HepG2 (cell line): Measurements from ENCODE around the gene SYNE1. TPM values are rescaled to one million over a fixed set of nuclear protein-coding genes. Genes with fewer than 3 reads are reported as not detected.

ENCODE experiments used
- ATAC-seq: fragments of 200-7000 bp; cut with Tn5 transposase; 3 replicates; pipeline ENCODE4 v1.9.1; 2020; ENCODE audit warnings: mild to moderate bottlenecking, moderate library complexity
- BruUV-seq: library from RNA; stranded (reverse); fragments of 400-500 nt; replicated peaks from 2 replicates; lab custom pipeline; 2021; lab: Mats Ljungman, UMichigan
- CTCF ChIA-PET: fragments of 300-600 bp; formaldehyde crosslinking; extraction: SDS; loops from one replicate; lab custom pipeline; 2021; ENCODE audit warnings: low total read pairs, inconsistent platforms, low intra/inter-chr PET ratio; lab: Yijun Ruan, JAX
- POLR2A ChIA-PET: fragments of 350-600 bp; sonication (Branson Sonifier 250); formaldehyde crosslinking; loops from one replicate; lab custom pipeline; 2020; ENCODE audit warnings: antibody characterized with exemption, inconsistent platforms; lab: Yijun Ruan, JAX
- DNase-seq: peaks from one replicate; pipeline ENCODE4 v3.0.0-alpha.2; 2015; ENCODE audit warnings: low spot score
- FAIRE-seq: peaks from 3 replicates; lab custom pipeline; 2011; peaks lifted over from hg19 to GRCh38; lab: Jason Lieb, UNC
- H2AFZ ChIP-seq: one replicate; pipeline ENCODE4 v1.6.1; 2011; ENCODE audit warnings: low read length, inconsistent platforms
- H3K27ac ChIP-seq: fragments of 300-600 bp; 3 replicates; pipeline ENCODE4 v1.8.0; 2011; ENCODE audit warnings: mixed run types, mild to moderate bottlenecking, mixed read lengths, low read length, inconsistent platforms; ENCODE audit not compliant: insufficient read depth; ENCODE audit errors: extremely low read length
- H3K27me3 ChIP-seq, 2 experiments: fragments of 200-600 bp in 1 of 2; 2 replicates in 1 of 2; 3 replicates in 1 of 2; pipeline versions ENCODE4 v1.6.0 to v1.8.0; 2011; ENCODE audit warnings: low read length in 2 of 2, mild to moderate bottlenecking in 2 of 2, moderate library complexity in 2 of 2, inconsistent platforms in 1 of 2; ENCODE audit not compliant: insufficient read depth in 2 of 2, control insufficient read depth in 1 of 2
- H3K36me3 ChIP-seq, 2 experiments: fragments of 200-600 bp in 1 of 2; replicated peaks in 1 of 2; 2 replicates in 1 of 2; 3 replicates in 1 of 2; pipeline versions ENCODE4 v1.5.1 to v1.8.0; 2011; ENCODE audit warnings: low read length in 2 of 2, inconsistent platforms in 1 of 2; ENCODE audit not compliant: insufficient read depth in 2 of 2, control insufficient read depth in 1 of 2
- H3K4me1 ChIP-seq: 2 replicates; pipeline ENCODE4 v1.5.1; 2012; ENCODE audit warnings: low read length, inconsistent platforms; ENCODE audit not compliant: insufficient read depth
- H3K4me2 ChIP-seq: 2 replicates; pipeline ENCODE4 v1.6.0; 2011; ENCODE audit warnings: low read depth, low read length, inconsistent platforms
- H3K4me3 ChIP-seq, 3 experiments: fragments of 200-600 bp in 1 of 3; sonication (generic), shearing (Covaris generic) in 1 of 3; replicated peaks in 1 of 3; 2 replicates each; pipeline ENCODE4 v1.5.1; 2011 to 2016; ENCODE audit warnings: low read length in 3 of 3, inconsistent platforms in 2 of 3, low read depth in 2 of 3, mild to moderate bottlenecking in 2 of 3, control low read depth in 1 of 3, mixed read lengths in 1 of 3; ENCODE audit not compliant: insufficient read depth in 1 of 3
- H3K79me2 ChIP-seq: one replicate; pipeline ENCODE4 v1.6.1; 2011; ENCODE audit warnings: low read length, inconsistent platforms; ENCODE audit not compliant: insufficient read depth
- H3K9ac ChIP-seq: 2 replicates; pipeline ENCODE4 v1.6.0; 2011; ENCODE audit warnings: mild to moderate bottlenecking, low read depth, low read length, inconsistent platforms; ENCODE audit not compliant: insufficient read depth
- H3K9me3 ChIP-seq: 2 replicates; pipeline ENCODE4 v1.5.1; 2012; ENCODE audit warnings: mild to moderate bottlenecking, low read length
- H4K20me1 ChIP-seq: 2 replicates; pipeline ENCODE4 v1.6.0; 2011; ENCODE audit warnings: inconsistent platforms, mild to moderate bottlenecking, low read length, moderate library complexity; ENCODE audit not compliant: insufficient read depth
- CBFB ChIP-seq: sonication (generic); formaldehyde crosslinking; IDR thresholded peaks from 2 replicates; pipeline ENCODE4 v1.4.0; 2020; ENCODE audit warnings: missing genetic modification reagents
- DDIT3 ChIP-seq: sonication (generic); formaldehyde crosslinking; IDR thresholded peaks from 2 replicates; pipeline ENCODE4 v1.4.0; 2020; ENCODE audit warnings: mild to moderate bottlenecking, missing genetic modification reagents
- MYC ChIP-seq: sonication (generic); formaldehyde crosslinking; IDR thresholded peaks from 2 replicates; pipeline ENCODE4 v1.9.0; 2021; ENCODE audit warnings: missing genetic modification reagents, borderline replicate concordance
- NCOA2 ChIP-seq: sonication (generic); formaldehyde crosslinking; IDR thresholded peaks from 2 replicates; pipeline ENCODE4 v1.8.0; 2022; ENCODE audit warnings: inconsistent platforms
- NFE2L2 ChIP-seq: fragments of 150-350 bp; IDR thresholded peaks from 2 replicates; pipeline ENCODE4 v1.6.1; 2014; ENCODE audit warnings: low read length
- NR2F1 ChIP-seq, 2 experiments: fragments of 450-650 bp in 1 of 2; formaldehyde crosslinking in 1 of 2; IDR thresholded peaks; 2 replicates each; pipeline versions ENCODE4 v1.5.0 to v1.6.1; 2016 to 2020; ENCODE audit warnings: mild to moderate bottlenecking in 1 of 2, missing compliant biosample characterization in 1 of 2, missing genetic modification reagents in 1 of 2, moderate library complexity in 1 of 2
- SIX4 ChIP-seq: sonication (generic); formaldehyde crosslinking; IDR thresholded peaks from 2 replicates; pipeline ENCODE4 v1.4.0; 2020; ENCODE audit warnings: missing genetic modification reagents
- SP140L ChIP-seq: sonication (generic); formaldehyde crosslinking; IDR thresholded peaks from 2 replicates; pipeline ENCODE4 v1.4.0; 2020; ENCODE audit warnings: missing genetic modification reagents, borderline replicate concordance
- ZNF432 ChIP-seq: sonication (generic); formaldehyde crosslinking; IDR thresholded peaks from 2 replicates; pipeline ENCODE4 v1.5.0; 2020; ENCODE audit warnings: missing genetic modification reagents, mild to moderate bottlenecking, borderline replicate concordance
- WGBS: methylation state at CpG from one replicate; pipeline ENCODE4 v1.1.6; 2017; ENCODE audit warnings: low lambda C conversion rate; 5-methylcytosine and 5-hydroxymethylcytosine counted together
- in situ Hi-C: cut with HindIII; loops from 2 replicates; pipeline ENCODE4 v1.10.0; 2017; ENCODE audit warnings: low pct_unique_long_range_greater_than_20kb; ENCODE audit not compliant: extremely low pct_ligation_motif_present
- intact Hi-C: fragments of 100-400 bp; cut with micrococcal nuclease; formaldehyde crosslinking; loops from one replicate; pipeline ENCODE4 v1.10.0; 2022; ENCODE audit not compliant: unreplicated experiment
- polyA plus RNA-seq, 8 experiments: library from polyadenylated mRNA; depleted of rRNA in 3 of 8; stranded (reverse) in 7 of 8; unstranded in 1 of 8; fragments of >200 nt; fragmentation: Illumina TruSeq in 4 of 8; extraction: Trizol in 4 of 8; gene quantifications; 2 replicates each; pipeline versions ENCODE4 v1.2.1 to v1.2.3, GENCODE V29; 2011 to 2016; ENCODE audit warnings: low read depth in 4 of 8, missing spikeins in 1 of 8, mixed read lengths in 1 of 8; ENCODE audit not compliant: insufficient read depth in 1 of 8
- total RNA-seq, 5 experiments: library from RNA; depleted of rRNA; stranded (reverse); fragments of >200 nt; fragmentation: Illumina TruSeq; extraction: Trizol; gene quantifications; 2 replicates each; pipeline ENCODE4 v1.2.3, GENCODE V29; 2016; ENCODE audit warnings: low read depth in 1 of 5
- TF ChIP-seq, protein P1 (sequence below): sonication (generic); formaldehyde crosslinking; conservative IDR thresholded peaks from 2 replicates; pipeline ENCODE4 v1.4.0; 2020; ENCODE audit warnings: missing genetic modification reagents

Gene SYNE1
- total and polyA plus RNA-seq, 2 of the 13 experiments (the other 11 are each of a cell fraction or from before 2014, with no cell fraction given), result 5.5 to 15.9 TPM

- DNase-seq (no peak), ATAC-seq (no peak), FAIRE-seq (no peak)
- peaks cover 16% of the 10 kb centered on the region for H3K9me3 ChIP-seq
- no peak overlapping the region for H3K4me2 ChIP-seq
- TF ChIP-seq, protein P1, sequence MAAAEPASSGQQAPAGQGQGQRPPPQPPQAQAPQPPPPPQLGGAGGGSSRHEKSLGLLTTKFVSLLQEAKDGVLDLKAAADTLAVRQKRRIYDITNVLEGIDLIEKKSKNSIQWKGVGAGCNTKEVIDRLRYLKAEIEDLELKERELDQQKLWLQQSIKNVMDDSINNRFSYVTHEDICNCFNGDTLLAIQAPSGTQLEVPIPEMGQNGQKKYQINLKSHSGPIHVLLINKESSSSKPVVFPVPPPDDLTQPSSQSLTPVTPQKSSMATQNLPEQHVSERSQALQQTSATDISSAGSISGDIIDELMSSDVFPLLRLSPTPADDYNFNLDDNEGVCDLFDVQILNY (CRISPR knock-in tag), result no peak
- TF ChIP-seq SP140L (CRISPR knock-in tag), result no peak
- no peak for TF ChIP-seq CBFB (CRISPR knock-in tag)
- no peak for TF ChIP-seq NR2F1 (CRISPR knock-in tag; IDR thresholded peaks at IDR 0.05)
- TF ChIP-seq SIX4 (CRISPR knock-in tag), result no peak
- no peak for TF ChIP-seq NCOA2
- TF ChIP-seq MYC (CRISPR knock-in tag), result no peak
- no peak for TF ChIP-seq NFE2L2
- TF ChIP-seq ZNF432, result no peak
- TF ChIP-seq DDIT3 (CRISPR knock-in tag), result no peak
- no peaks in the 10 kb centered on the region for H3K4me1 ChIP-seq
- POLR2A ChIA-PET, result no interaction called here
- WGBS, result 90% methylated on average over 2 of the region's 2 CpGs
- CTCF ChIA-PET, result no interaction called here
- no peaks in the 10 kb centered on the region for H4K20me1 ChIP-seq
- H3K79me2 ChIP-seq, result no peaks in the 10 kb centered on the region
- H3K36me3 ChIP-seq, result no peaks in the 10 kb centered on the region
- no peaks in the 10 kb centered on the region for H3K27me3 ChIP-seq
- no peak overlapping the region for H3K4me3 ChIP-seq
- in situ Hi-C loops, result no loop called here
- no peak overlapping the region for H2AFZ ChIP-seq
- no peak overlapping the region for H3K27ac ChIP-seq
- no peak overlapping the region for H3K9ac ChIP-seq
- intact Hi-C loops, result no loop called here
- no TSS peak for BruUV-seq
Measured at GRCh38 chr6:152226119-152226518, 411.0 kb downstream of the SYNE1 start.
